HG03025 (cell line): ENCODE results near the gene PPP6R3.
"Not testable (repeated sequence)": the region's sequence is repeated elsewhere in the genome, so short reads cannot be mapped to it uniquely, and the experiment has no call there.

Experiments
- ATAC-seq: cut with Tn5 transposase; IDR thresholded peaks from one replicate; pipeline ENCODE4 v1.9.1; 2021; ENCODE audit warnings: mild to moderate bottlenecking, moderate library complexity; ENCODE audit not compliant: unreplicated experiment, low FRiP score

The PPP6R3 gene

DNA sequence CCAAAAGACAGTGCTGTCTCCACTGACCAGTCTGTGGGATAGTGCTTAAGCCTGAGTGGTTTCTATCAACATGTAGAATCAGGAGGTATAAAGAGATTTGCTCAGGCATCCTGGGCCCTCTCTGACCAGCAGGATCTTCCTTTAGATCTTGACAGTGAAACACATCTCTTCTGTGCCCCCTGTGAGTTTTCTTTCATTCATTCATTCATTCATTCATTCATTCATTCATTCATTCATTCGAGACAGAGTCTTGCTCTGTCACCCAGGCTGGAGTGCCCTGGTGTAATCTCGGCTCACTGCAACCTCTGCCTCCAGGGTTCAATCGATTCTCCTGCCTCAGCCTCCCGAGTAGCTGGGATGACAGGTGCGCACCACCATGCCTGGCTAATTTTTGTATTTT, 26.4 kb upstream of the PPP6R3 start:
- ATAC-seq, result not testable (repeated sequence)

DNA sequence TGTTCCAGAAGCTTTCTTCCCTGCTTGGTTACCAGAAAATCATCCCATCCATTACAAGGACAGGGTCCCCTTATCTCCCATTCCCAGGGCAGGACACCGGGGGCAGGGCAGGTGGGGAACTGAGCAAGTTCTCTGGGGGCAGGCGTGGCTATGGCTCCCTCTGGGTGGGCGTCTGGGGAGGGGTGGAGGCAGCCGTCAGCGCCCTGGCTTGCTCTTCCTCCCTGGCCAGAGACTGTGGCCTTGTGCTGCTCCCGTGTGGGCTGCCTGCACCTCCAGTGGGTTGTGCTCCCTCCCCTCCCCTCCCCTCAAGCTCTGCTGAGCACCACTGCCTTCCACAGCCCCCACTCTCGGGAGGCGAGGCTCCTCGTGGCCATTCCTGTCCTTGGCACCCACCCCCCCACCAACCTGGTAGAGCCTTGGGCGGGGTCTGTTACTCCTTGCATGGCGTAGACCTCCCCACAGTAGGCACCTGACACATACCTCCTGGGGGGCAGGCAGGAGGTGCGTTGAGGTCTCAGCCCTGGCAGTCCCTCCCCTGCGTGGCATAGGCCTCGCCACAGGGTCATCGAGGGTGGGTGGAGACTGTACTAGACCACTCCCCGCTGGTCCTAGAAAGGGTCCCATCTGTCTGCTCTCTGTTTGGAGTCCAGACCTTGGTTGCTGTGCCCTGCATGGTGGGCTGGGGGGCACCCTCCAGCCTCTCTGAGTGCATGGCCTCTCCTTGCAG, 24.2 kb upstream of the PPP6R3 start:
- no peak for ATAC-seq

DNA sequence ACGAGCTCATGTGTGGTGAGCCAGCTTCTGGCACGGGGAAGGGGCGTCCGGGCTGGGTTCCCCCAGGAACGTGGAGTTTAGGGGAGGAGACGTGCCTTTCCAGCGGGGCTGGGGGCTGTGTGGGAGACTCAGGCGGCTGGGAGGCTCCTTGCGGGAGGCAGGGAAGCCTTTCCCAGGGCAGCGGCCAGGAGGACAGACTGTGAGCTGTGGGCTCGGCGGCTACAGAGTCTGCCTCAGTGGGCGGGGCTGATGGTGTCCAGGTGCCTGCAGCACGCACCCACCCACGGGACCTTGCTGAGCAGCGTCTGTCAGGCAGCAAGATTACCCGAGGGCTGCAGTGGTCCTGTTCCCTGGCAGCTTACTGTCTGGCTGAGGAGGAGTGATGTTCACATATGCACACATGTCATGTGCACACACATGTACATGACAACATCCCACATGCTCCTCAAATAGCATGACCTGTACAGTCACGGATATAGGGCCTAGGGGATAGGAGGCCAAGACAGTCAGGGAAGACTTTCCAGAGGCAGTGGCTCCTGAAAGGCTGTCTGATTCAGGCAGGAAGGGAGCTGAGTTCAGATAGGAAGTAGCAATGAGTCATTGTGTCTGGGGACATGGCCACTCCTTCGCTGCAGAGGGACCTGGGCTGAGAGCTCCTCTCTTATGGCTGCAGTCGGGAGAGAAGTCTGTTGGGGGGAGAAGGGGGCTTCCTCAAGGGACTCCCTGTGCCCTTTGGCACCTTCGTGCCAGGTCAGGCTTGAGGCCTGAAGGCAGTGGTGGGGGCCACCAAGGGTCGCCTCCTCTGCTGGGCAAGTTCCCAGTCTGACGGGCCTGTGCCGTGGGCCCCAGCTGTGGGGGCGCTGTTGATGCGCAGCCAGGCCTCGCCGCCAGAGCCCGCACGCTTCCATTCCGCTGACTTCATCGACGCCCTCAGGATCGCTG, 23.3 kb upstream of the PPP6R3 start:
- no peak for ATAC-seq

DNA sequence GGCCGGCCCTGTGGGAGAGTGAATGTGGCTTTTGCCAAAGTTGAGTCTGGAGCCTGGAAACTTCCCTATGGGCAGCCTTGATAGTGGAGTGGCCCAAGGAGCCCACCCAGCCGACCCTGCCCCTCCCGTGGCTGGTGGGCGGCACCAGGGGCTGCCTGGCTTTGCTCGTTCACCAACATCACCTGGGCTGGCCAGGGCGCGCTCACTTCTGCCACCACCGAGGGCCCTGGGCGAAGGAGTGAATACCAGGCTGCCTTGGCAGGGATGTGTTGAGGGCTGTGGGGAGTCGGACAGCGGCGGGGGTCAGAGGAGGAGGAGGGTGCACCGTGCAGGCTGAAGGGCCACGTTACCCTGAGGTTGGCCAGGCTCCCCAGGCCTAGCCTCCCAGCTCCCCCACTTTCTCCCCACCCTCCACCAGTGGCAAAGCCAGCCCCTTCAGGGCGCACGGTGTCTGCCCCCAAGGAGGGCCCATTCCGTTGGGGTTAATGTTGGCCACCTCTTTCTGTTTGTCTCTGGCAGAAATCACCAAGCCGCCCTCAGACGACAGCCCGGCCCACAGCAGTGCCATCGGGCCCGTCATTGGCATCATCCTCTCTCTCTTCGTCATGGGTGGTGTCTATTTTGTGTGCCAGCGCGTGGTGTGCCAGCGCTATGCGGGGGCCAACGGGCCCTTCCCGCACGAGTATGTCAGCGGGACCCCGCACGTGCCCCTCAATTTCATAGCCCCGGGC, 22.5 kb upstream of the PPP6R3 start:
- no peak for ATAC-seq

DNA sequence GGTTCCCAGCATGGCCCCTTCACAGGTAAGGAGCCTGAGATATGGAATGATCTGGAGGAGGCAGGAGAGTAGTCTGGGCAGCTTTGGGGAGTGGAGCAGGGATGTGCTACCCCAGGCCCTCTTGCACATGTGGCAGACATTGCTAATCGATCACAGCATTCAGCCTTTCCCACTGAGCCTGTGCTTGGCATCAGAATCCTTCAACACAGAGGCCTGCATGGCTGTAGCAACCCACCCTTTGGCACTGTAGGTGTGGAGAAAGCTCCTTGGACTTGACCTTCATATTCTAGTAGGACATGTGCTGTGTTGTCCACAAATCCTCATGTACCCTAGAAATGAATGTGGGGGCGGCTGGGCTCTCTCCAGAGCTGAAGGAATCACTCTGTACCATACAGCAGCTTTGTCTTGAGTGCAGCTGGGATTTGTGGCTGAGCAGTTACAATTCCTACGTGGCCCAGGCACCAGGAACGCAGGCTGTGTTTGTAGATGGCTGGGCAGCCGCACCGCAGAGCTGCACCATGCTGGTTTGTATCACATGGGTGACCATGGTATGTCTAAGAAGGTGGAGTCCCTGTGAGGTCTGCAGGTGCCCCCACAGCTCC, 21.8 kb upstream of the PPP6R3 start:
- no peak for ATAC-seq

DNA sequence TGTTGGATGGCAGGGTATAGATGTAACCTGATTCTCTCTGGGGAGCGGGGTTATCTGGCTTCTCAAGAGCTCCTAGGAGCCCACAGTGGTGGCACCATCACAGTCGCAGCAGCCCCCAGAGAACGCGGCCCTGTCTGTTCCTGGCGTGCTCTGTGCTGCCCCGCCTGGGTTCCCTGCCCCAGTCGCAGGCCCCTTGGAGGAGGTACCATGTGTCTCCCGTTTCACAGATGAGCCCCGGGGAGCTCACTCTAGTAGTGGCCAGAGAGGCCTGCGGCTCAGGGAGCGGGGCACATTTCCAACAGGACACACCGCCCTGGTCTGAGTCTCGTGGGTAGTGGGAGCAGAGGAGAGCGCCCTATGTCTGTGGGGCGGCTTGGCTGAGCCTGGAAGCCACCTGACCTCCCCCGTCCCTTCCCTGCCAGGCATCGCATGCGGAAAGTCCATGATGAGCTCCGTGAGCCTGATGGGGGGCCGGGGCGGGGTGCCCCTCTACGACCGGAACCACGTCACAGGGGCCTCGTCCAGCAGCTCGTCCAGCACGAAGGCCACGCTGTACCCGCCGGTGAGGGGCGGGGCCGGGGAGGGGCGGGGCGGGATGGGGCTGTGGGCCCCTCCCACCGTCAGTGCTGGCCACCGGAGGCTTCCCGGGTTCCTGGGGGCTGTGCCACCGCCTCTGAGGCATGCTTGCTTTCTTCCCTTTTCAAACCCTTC, 21.0 kb upstream of the PPP6R3 start:
- ATAC-seq, result no peak

DNA sequence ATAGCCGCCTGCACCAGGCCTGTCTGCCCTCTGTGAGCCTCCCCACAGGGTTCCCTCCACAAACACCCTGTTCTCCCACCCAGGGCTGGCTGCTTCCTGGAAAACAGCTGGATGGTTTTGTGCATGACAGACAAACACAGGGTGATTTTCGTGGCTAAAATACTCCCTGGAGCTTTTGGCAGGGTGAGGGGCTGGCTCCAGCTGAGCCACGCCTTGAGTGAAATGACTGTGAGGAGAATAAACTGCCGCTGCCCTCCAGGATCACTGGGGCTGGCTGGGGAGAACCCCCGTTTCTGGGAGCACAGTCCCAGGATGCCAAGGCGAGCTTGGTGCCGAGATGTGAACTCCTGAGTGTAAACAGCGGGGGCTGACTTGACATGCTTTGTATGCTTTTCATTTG, 20.3 kb upstream of the PPP6R3 start:
- ATAC-seq, result no peak

DNA sequence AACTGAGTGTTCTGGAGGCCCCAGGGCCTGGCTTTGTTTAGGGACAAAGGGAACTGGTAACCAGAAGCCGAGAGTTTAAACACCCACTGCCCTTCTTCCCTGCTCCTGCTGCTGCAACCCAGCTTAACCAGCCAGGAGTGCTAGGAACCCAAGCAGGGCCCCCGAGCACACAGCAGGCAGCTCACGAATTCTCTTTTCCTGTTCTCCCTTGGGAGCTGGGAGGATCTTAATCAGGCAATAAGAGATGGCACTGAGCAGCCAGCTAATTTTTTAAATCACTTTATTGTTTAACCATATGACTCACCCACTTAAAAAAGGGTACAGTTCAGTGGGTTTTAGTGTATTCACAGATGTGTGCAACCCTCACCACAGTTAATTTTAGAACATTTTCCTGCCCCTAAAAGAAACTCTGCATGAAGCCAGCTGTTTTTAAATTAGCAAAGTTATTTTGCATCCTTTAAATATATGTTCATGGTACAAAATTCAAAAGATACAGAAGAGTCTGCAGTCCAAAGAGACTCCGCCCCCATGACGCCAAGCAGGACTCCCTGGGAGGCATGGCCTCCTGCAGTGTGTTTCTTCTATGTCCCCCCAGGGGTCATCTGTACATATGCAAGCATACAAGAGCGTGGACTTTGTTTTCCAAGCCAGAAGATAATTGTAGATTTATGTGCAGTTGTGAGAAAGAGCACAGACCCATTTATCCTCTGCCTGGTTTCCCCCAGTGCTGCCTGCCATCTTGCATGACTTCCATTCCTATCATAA, 18.9 kb upstream of the PPP6R3 start:
- no peak for ATAC-seq

DNA sequence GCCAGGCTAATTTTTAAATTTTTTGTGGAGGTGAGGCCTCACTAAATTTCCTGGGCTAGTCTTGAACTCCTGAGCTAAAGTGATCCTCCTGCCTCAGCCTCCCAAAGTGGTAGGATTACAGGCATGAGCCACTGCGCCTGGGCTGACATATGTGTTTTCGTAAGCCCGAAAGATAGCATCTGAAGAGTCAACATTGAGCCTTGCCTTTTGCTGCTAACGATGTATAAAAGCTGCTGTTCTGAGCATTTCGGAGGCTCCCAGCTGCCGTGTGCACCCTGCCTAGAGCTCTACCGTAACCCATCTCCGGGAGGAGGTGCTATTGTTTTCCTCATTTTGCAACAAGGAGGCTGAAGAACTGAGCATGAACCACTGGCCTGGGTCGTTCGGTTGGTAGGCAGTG, 18.1 kb upstream of the PPP6R3 start:
- ATAC-seq, result no peak

DNA sequence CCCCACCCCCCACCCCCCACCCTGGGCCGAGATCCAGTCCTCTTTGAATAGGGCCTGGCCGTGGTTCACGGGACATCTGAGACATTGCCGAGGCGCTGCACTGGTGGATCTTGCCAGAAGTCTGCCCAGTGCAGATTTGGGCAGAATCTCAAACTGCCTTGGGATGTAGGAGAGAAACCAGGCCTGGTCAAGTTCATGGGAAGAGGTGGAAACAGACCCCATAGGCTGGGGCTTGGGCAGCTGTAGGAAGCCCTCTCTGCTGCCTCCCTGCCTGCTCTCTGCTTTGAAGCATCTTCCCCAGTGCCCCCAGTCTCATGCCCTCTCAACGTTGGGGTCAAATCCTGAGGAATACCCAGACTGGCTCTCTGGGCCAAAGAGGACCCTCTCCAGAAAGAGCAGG, 16.0 kb upstream of the PPP6R3 start:
- ATAC-seq, result no peak

DNA sequence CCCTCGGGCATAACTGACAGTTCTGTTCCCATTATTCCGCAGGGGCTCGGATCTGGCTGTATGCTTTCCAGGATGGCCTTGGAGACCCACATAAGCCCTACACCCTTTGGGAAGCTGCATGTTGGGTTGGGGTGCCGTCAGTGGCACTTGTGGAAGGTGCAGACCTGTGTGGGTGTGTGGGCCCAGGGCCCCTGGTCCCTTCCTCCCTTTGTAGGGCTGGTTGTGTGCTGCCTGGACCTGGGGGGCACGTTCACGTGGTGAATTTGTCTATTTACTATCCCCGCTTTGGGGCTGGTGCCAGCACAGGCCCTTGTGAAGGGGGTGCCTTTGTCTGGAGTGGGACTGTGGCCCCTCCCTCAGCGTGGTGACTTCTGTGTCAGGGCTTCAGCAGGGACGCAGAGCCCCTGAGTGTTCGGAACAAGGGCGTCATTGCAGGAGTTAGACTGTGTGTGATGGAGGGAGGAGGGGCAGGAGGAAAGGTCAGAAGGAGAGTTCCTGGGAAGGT, 15.0 kb upstream of the PPP6R3 start:
- no peak for ATAC-seq

DNA sequence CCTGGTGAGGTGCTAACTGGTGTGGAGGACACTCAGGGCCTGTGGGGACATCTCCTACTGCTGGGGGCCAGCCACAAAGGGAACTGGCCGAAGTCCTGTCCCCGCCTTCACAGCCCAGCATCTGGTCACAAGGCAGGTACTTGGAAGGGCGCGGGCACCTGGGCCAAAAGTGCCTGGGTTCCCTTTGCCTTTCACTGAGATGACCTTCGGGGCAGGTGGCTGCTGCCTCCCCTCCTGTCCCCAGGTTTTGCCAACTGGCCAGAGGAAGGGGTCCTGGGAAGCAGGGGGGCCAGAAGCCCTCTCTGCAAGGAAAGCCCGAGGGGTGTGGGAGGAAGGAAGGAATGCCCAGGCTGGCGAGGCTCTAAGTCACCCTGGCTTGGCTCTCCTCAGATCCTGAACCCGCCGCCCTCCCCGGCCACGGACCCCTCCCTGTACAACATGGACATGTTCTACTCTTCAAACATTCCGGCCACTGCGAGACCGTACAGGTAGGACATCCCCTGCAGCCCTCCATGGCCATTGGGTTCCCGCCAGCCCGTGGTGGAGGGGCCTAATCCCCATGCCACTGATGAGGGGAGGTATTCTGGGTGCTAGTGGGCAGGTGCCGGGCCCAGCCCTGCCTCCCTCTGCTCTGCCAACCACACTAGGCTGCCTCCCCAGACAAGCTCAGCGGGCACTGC, 14.4 kb upstream of the PPP6R3 start:
- no peak for ATAC-seq

DNA sequence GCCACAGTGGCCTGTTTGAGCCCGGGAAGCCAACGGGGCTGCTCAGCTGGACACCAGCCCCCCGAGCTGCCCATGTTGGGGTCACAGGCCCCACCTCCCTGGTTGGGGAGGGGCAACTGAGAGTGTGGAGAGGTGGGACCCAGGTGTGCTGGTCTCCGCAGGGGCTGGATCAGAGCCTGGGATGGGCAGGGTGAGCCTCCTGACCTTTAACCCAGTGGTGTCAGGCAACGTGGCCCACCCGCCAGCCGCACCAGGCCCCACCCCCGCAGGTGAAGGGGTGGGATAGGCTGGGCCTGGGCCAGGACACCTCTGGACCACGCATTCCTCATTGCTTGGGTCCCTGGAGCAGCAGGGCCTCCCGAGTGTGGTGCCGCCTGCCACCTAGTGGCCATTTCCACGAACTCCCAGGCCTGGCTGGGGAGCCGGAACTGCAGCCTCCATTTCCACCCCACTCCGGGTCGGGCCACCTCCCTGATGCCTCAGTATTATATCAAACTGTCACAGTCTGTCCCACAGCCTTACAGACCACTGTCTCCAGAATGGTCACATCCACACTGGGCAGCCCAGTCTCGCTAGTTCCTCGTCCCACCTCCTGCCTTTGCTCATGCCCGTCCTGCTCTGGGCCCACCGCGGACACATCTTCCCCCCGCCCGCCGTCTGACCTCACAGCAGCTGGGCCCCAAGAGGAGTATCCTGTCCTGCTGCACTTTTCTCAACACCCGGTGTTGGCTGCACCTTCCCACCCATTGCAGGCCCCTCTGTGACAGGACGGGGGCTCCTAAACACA, 13.3 kb upstream of the PPP6R3 start:
- ATAC-seq, result no peak

DNA sequence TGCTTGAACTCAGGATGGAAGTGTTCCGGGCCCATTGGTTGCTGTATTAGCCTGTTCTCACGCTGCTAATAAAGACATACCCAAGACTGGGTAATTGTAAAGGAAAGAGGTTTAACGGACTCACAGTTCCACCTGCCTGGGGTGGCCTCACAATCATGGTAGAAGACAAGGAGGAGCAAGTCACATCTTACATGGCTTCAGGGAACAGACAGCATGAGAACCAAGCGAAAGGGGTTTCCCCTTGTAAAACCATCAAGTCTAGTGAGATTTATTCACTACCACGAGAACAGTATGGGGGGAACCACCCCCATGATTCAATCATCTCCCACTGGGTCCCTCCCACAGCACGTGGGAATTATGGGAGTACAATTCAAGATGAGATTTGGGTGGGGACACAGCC, 12.6 kb upstream of the PPP6R3 start:
- not testable (repeated sequence) for ATAC-seq

DNA sequence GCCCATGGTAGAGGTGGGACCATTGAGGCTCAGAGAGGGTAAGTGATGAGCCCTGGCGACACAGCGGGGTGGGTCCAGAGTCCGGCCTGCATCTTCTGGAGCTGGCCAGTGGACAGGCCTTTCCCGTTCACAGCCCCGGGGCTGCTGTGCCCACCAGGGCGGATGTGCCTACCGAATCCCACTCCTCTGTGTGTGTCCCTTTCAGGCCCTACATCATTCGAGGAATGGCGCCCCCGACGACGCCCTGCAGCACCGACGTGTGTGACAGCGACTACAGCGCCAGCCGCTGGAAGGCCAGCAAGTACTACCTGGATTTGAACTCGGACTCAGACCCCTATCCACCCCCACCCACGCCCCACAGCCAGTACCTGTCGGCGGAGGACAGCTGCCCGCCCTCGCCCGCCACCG, 11.9 kb upstream of the PPP6R3 start:
- ATAC-seq, result no peak

DNA sequence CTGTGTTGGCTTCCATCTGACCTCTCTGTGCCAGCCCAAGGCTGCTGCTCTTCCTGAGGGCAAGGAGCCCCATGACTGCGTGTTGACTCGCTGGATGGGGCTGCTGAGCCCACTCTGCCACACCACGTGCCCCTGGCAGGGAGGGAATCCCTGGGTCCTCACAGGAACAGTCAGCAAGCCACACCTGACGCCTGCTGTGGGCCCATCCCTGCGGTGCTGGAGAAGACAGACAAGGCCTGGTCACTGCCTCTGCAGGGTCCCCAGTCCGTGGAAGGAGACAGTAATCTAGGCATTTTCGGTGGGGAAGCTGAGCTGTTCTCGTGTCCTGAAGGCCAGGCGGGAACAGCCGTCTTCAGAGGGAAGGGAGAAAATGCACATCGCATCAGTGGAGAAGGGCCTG, 10.6 kb upstream of the PPP6R3 start:
- ATAC-seq, result no peak

DNA sequence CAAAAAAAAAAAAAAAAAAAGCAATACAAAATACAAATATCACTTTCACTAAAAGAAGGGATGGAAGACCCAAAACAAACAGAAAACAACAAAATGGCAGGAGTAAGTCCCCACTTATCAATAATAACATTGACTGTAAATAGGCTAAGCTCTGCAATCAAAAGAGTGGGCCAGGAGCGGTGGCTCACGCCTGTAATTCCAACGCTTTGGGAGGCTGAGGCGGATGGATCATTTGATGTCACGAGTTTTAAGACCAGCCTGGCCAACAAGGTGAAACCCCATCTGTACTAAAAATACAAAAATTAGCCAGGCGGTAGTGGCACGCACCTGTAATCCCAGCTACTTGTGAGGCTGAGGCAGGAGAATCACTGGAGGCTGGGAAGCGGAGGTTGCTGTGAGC, 9.8 kb upstream of the PPP6R3 start:
- ATAC-seq, result no peak

DNA sequence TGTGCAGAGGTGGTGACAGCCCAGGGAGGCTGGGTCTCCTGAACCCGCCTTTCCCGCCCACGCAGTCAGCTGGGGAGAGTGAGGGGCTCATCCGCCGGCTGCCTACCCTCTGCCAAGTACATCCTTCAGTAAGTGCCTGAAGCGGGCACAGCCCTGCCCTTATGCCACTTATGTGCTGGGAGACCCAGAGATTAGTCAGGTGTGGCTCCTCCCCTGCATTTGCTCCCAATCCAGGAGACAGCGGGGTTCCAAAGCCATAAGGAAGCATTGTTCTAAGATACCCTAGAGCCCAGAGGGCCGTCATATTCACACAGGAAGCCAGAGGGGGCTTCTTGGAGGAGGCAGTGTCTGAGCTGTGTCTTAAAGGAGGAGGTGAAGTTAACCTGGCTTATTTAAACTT, 5.8 kb upstream of the PPP6R3 start:
- no peak for ATAC-seq
